HepG2 (cell line): ENCODE measurements around the gene ZFHX3. TPM values are rescaled to one million over a fixed set of nuclear protein-coding genes. Genes with fewer than 3 reads are reported as not detected.

ENCODE experiments used
- ATAC-seq: fragments of 200-7000 bp; cut with Tn5 transposase; 3 replicates; pipeline ENCODE4 v1.9.1; 2020; ENCODE audit warnings: mild to moderate bottlenecking, moderate library complexity
- BruUV-seq: library from RNA; stranded (reverse); fragments of 400-500 nt; replicated peaks from 2 replicates; lab custom pipeline; 2021; lab: Mats Ljungman, UMichigan
- CTCF ChIA-PET: fragments of 300-600 bp; formaldehyde crosslinking; extraction: SDS; loops from one replicate; lab custom pipeline; 2021; ENCODE audit warnings: low total read pairs, inconsistent platforms, low intra/inter-chr PET ratio; lab: Yijun Ruan, JAX
- POLR2A ChIA-PET: fragments of 350-600 bp; sonication (Branson Sonifier 250); formaldehyde crosslinking; loops from one replicate; lab custom pipeline; 2020; ENCODE audit warnings: antibody characterized with exemption, inconsistent platforms; lab: Yijun Ruan, JAX
- DNase-seq: peaks from one replicate; pipeline ENCODE4 v3.0.0-alpha.2; 2015; ENCODE audit warnings: low spot score
- FAIRE-seq: peaks from 3 replicates; lab custom pipeline; 2011; peaks lifted over from hg19 to GRCh38; lab: Jason Lieb, UNC
- H2AFZ ChIP-seq: one replicate; pipeline ENCODE4 v1.6.1; 2011; ENCODE audit warnings: low read length, inconsistent platforms
- H3K27ac ChIP-seq: fragments of 300-600 bp; 3 replicates; pipeline ENCODE4 v1.8.0; 2011; ENCODE audit warnings: mixed run types, mild to moderate bottlenecking, mixed read lengths, low read length, inconsistent platforms; ENCODE audit not compliant: insufficient read depth; ENCODE audit errors: extremely low read length
- H3K27me3 ChIP-seq, 2 experiments: fragments of 200-600 bp in 1 of 2; 2 replicates in 1 of 2; 3 replicates in 1 of 2; pipeline versions ENCODE4 v1.6.0 to v1.8.0; 2011; ENCODE audit warnings: low read length in 2 of 2, mild to moderate bottlenecking in 2 of 2, moderate library complexity in 2 of 2, inconsistent platforms in 1 of 2; ENCODE audit not compliant: insufficient read depth in 2 of 2, control insufficient read depth in 1 of 2
- H3K36me3 ChIP-seq, 2 experiments: fragments of 200-600 bp in 1 of 2; replicated peaks in 1 of 2; 2 replicates in 1 of 2; 3 replicates in 1 of 2; pipeline versions ENCODE4 v1.5.1 to v1.8.0; 2011; ENCODE audit warnings: low read length in 2 of 2, inconsistent platforms in 1 of 2; ENCODE audit not compliant: insufficient read depth in 2 of 2, control insufficient read depth in 1 of 2
- H3K4me1 ChIP-seq: 2 replicates; pipeline ENCODE4 v1.5.1; 2012; ENCODE audit warnings: low read length, inconsistent platforms; ENCODE audit not compliant: insufficient read depth
- H3K4me2 ChIP-seq: 2 replicates; pipeline ENCODE4 v1.6.0; 2011; ENCODE audit warnings: low read depth, low read length, inconsistent platforms
- H3K4me3 ChIP-seq, 3 experiments: fragments of 200-600 bp in 1 of 3; sonication (generic), shearing (Covaris generic) in 1 of 3; replicated peaks in 1 of 3; 2 replicates each; pipeline ENCODE4 v1.5.1; 2011 to 2016; ENCODE audit warnings: low read length in 3 of 3, inconsistent platforms in 2 of 3, low read depth in 2 of 3, mild to moderate bottlenecking in 2 of 3, control low read depth in 1 of 3, mixed read lengths in 1 of 3; ENCODE audit not compliant: insufficient read depth in 1 of 3
- H3K79me2 ChIP-seq: one replicate; pipeline ENCODE4 v1.6.1; 2011; ENCODE audit warnings: low read length, inconsistent platforms; ENCODE audit not compliant: insufficient read depth
- H3K9ac ChIP-seq: 2 replicates; pipeline ENCODE4 v1.6.0; 2011; ENCODE audit warnings: mild to moderate bottlenecking, low read depth, low read length, inconsistent platforms; ENCODE audit not compliant: insufficient read depth
- H3K9me3 ChIP-seq: 2 replicates; pipeline ENCODE4 v1.5.1; 2012; ENCODE audit warnings: mild to moderate bottlenecking, low read length
- H4K20me1 ChIP-seq: 2 replicates; pipeline ENCODE4 v1.6.0; 2011; ENCODE audit warnings: inconsistent platforms, mild to moderate bottlenecking, low read length, moderate library complexity; ENCODE audit not compliant: insufficient read depth
- CENPT ChIP-seq: sonication (generic); formaldehyde crosslinking; IDR thresholded peaks from 2 replicates; pipeline ENCODE4 v1.8.0; 2022; ENCODE audit warnings: low read depth, mild to moderate bottlenecking, moderate library complexity, missing genetic modification reagents
- HNRNPLL ChIP-seq: fragments of 200-400 bp; formaldehyde crosslinking; IDR thresholded peaks from 2 replicates; pipeline ENCODE4 v1.6.1; 2017; ENCODE audit warnings: mild to moderate bottlenecking, low read depth, low read length; ENCODE audit not compliant: poor library complexity, severe bottlenecking
- KDM4B ChIP-seq: sonication (generic); formaldehyde crosslinking; IDR thresholded peaks from 2 replicates; pipeline ENCODE4 v1.4.0; 2020; ENCODE audit warnings: missing genetic modification reagents
- MAFF ChIP-seq: IDR thresholded peaks from 2 replicates; pipeline ENCODE4 v1.6.1; 2011; ENCODE audit warnings: low read depth, low read length, improper control_type of control experiment
- MAFK ChIP-seq, 2 experiments: IDR thresholded peaks in 1 of 2; conservative IDR thresholded peaks in 1 of 2; 2 replicates each; pipeline ENCODE4 v1.6.1; 2011; ENCODE audit warnings: improper control_type of control experiment in 2 of 2, low read length in 2 of 2
- NONO ChIP-seq, 2 experiments: fragments of 450-650 bp in 1 of 2; sonication (generic) in 1 of 2; formaldehyde crosslinking in 1 of 2; IDR thresholded peaks in 1 of 2; conservative IDR thresholded peaks in 1 of 2; 2 replicates each; pipeline versions ENCODE4 v1.6.1 to v1.8.0; 2017 to 2022; ENCODE audit warnings: mild to moderate bottlenecking in 1 of 2, missing genetic modification reagents in 1 of 2, moderate library complexity in 1 of 2
- NR2F1 ChIP-seq, 2 experiments: fragments of 450-650 bp in 1 of 2; formaldehyde crosslinking in 1 of 2; IDR thresholded peaks; 2 replicates each; pipeline versions ENCODE4 v1.5.0 to v1.6.1; 2016 to 2020; ENCODE audit warnings: mild to moderate bottlenecking in 1 of 2, missing compliant biosample characterization in 1 of 2, missing genetic modification reagents in 1 of 2, moderate library complexity in 1 of 2
- NR2F6 ChIP-seq, 2 experiments: IDR thresholded peaks; 2 replicates each; pipeline ENCODE4 v1.6.1; 2016; ENCODE audit warnings: antibody characterized with exemption in 1 of 2, mild to moderate bottlenecking in 1 of 2
- PHF8 ChIP-seq: sonication (generic); formaldehyde crosslinking; IDR thresholded peaks from 2 replicates; pipeline ENCODE4 v1.5.0; 2020; ENCODE audit warnings: missing genetic modification reagents
- ZFP37 ChIP-seq: sonication (generic); formaldehyde crosslinking; IDR thresholded peaks from 2 replicates; pipeline ENCODE4 v1.4.0; 2020; ENCODE audit warnings: missing genetic modification reagents, borderline replicate concordance
- ZKSCAN5 ChIP-seq: sonication (generic); formaldehyde crosslinking; IDR thresholded peaks from 2 replicates; pipeline ENCODE4 v1.5.1; 2020; ENCODE audit warnings: mild to moderate bottlenecking, missing genetic modification reagents
- ZNF260 ChIP-seq: sonication (generic); formaldehyde crosslinking; IDR thresholded peaks from 2 replicates; pipeline ENCODE4 v1.4.0; 2020; ENCODE audit warnings: missing genetic modification reagents, low read depth, mild to moderate bottlenecking, borderline replicate concordance
- ZSCAN21 ChIP-seq: sonication (generic); formaldehyde crosslinking; IDR thresholded peaks from 2 replicates; pipeline ENCODE4 v1.8.0; 2022; ENCODE audit warnings: mild to moderate bottlenecking, missing genetic modification reagents, moderate library complexity, borderline replicate concordance
- WGBS: methylation state at CpG from one replicate; pipeline ENCODE4 v1.1.6; 2017; ENCODE audit warnings: low lambda C conversion rate; 5-methylcytosine and 5-hydroxymethylcytosine counted together
- in situ Hi-C: cut with HindIII; loops from 2 replicates; pipeline ENCODE4 v1.10.0; 2017; ENCODE audit warnings: low pct_unique_long_range_greater_than_20kb; ENCODE audit not compliant: extremely low pct_ligation_motif_present
- intact Hi-C: fragments of 100-400 bp; cut with micrococcal nuclease; formaldehyde crosslinking; loops from one replicate; pipeline ENCODE4 v1.10.0; 2022; ENCODE audit not compliant: unreplicated experiment
- polyA plus RNA-seq, 8 experiments: library from polyadenylated mRNA; depleted of rRNA in 3 of 8; stranded (reverse) in 7 of 8; unstranded in 1 of 8; fragments of >200 nt; fragmentation: Illumina TruSeq in 4 of 8; extraction: Trizol in 4 of 8; gene quantifications; 2 replicates each; pipeline versions ENCODE4 v1.2.1 to v1.2.3, GENCODE V29; 2011 to 2016; ENCODE audit warnings: low read depth in 4 of 8, missing spikeins in 1 of 8, mixed read lengths in 1 of 8; ENCODE audit not compliant: insufficient read depth in 1 of 8
- total RNA-seq, 5 experiments: library from RNA; depleted of rRNA; stranded (reverse); fragments of >200 nt; fragmentation: Illumina TruSeq; extraction: Trizol; gene quantifications; 2 replicates each; pipeline ENCODE4 v1.2.3, GENCODE V29; 2016; ENCODE audit warnings: low read depth in 1 of 5
- TF ChIP-seq, protein P1 (sequence below): sonication (generic); formaldehyde crosslinking; conservative IDR thresholded peaks from 2 replicates; pipeline ENCODE4 v1.8.0; 2022; ENCODE audit warnings: mild to moderate bottlenecking, moderate library complexity, missing genetic modification reagents
- TF ChIP-seq, protein P2 (sequence below): sonication (generic); formaldehyde crosslinking; IDR thresholded peaks from 2 replicates; pipeline ENCODE4 v1.5.1; 2020; ENCODE audit warnings: mild to moderate bottlenecking, missing genetic modification reagents, moderate library complexity

Gene ZFHX3
- total and polyA plus RNA-seq, 2 of the 13 experiments (the other 11 are each of a cell fraction or from before 2014, with no cell fraction given), result 5.0 to 6.0 TPM

DNA sequence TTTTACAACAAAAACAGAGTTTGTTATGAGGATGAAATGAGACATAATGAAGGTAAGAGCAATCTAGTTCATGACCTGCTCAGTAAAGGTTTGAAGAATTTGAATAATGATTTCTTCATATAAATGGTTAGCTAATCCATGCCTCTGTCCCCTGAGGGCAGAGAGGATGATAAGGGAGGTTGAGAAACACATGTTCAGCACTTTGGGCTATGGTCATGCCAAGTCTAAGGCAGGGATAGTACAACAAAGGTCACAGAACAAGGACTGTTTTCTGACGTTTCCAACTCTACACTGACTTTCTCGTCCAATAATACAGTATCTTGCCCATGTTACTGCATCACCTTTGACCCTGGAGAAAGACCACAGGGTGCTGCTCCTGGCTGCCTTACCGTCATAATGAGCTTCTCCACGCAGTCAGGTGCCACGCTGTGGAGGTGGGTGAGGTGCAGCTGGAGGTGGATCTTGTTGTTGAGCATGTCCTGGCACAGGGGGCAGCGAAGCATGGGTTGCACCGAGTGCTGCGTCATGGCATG is 236.7 kb downstream of the ZFHX3 start (continued):
- TF ChIP-seq CENPT (no peak), ZSCAN21 (CRISPR knock-in tag) (no peak), ZNF260 (CRISPR knock-in tag) (no peak), NR2F6 (IDR thresholded peaks at IDR 0.05) (no peak), NR2F6 (CRISPR knock-in tag; IDR thresholded peaks at IDR 0.05) (no peak), NR2F1 (CRISPR knock-in tag; IDR thresholded peaks at IDR 0.05) (no peak), NONO (IDR thresholded peaks at IDR 0.05) (no peak), NONO (CRISPR knock-in tag; conservative IDR thresholded peaks at IDR 0.05) (no peak), PHF8 (no peak), HNRNPLL (no peak), KDM4B (CRISPR knock-in tag) (no peak)
- TF ChIP-seq, protein P1, sequence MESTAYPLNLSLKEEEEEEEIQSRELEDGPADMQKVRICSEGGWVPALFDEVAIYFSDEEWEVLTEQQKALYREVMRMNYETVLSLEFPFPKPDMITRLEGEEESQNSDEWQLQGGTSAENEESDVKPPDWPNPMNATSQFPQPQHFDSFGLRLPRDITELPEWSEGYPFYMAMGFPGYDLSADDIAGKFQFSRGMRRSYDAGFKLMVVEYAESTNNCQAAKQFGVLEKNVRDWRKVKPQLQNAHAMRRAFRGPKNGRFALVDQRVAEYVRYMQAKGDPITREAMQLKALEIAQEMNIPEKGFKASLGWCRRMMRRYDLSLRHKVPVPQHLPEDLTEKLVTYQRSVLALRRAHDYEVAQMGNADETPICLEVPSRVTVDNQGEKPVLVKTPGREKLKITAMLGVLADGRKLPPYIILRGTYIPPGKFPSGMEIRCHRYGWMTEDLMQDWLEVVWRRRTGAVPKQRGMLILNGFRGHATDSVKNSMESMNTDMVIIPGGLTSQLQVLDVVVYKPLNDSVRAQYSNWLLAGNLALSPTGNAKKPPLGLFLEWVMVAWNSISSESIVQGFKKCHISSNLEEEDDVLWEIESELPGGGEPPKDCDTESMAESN (CRISPR knock-in tag), result no peak
- TF ChIP-seq, all 625 proteins: peak for 0

GRCh38 chr16:72810480-72810879 is 237.4 kb downstream of the ZFHX3 start:
- Histone ChIP-seq H3K4me1 (no peaks in the 10 kb centered on the region), H2AFZ (no peak overlapping the region), H4K20me1 (no peaks in the 10 kb centered on the region), H3K4me2 (no peak overlapping the region), H3K9ac (no peak overlapping the region), H3K27ac (no peak overlapping the region), H3K4me3 (no peak overlapping the region), H3K27me3 (no peaks in the 10 kb centered on the region), H3K9me3 (no peaks in the 10 kb centered on the region), H3K36me3 (peaks cover 13 to 52% of the 10 kb centered on the region in 2 experiments), H3K79me2 (no peaks in the 10 kb centered on the region)
- in situ Hi-C loops, result no loop called here
- TF ChIP-seq MAFF, result peak; percentile 82
- TF ChIP-seq, protein P2, sequence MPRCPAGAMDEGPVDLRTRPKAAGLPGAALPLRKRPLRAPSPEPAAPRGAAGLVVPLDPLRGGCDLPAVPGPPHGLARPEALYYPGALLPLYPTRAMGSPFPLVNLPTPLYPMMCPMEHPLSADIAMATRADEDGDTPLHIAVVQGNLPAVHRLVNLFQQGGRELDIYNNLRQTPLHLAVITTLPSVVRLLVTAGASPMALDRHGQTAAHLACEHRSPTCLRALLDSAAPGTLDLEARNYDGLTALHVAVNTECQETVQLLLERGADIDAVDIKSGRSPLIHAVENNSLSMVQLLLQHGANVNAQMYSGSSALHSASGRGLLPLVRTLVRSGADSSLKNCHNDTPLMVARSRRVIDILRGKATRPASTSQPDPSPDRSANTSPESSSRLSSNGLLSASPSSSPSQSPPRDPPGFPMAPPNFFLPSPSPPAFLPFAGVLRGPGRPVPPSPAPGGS (CRISPR knock-in tag), result no peak
- TF ChIP-seq ZFP37 (CRISPR knock-in tag), result no peak
- TF ChIP-seq ZKSCAN5 (CRISPR knock-in tag), result no peak
- peak; percentile 78 to 83 for TF ChIP-seq MAFK (conservative IDR thresholded peaks at IDR 0.05 in 1 of 2, IDR thresholded peaks at IDR 0.05 in 1 of 2; ENCODE audit: low read length in 2 of 2)
- CTCF ChIA-PET, result no interaction called here
- FAIRE-seq (no peak), DNase-seq (no peak), ATAC-seq (no peak)
- BruUV-seq, result no TSS peak
- intact Hi-C loops, result no loop called here
- POLR2A ChIA-PET, result no interaction called here
- 97% methylated on average over 2 of the region's 2 CpGs for WGBS
